DND-41 (cell line): Measurements from ENCODE around the gene CPXM2.

Experiments
- ATAC-seq: fragments of 200-7000 bp; cut with Tn5 transposase; 3 replicates; pipeline ENCODE4 v1.9.1; 2021; ENCODE audit warnings: low read depth; ENCODE audit not compliant: insufficient read depth
- DNase-seq: peaks from one replicate; pipeline ENCODE4 v3.0.0-alpha.2; 2020
- H2AFZ ChIP-seq: 2 replicates; pipeline ENCODE4 v1.6.0; 2012; ENCODE audit warnings: low read depth, low read length
- H3K27ac ChIP-seq: 2 replicates; pipeline ENCODE4 v1.5.1; 2012; ENCODE audit warnings: low read length, inconsistent platforms
- H3K27me3 ChIP-seq: fragments of 200-600 bp; sonication (generic); 2 replicates; pipeline ENCODE4 v1.6.0; 2012; ENCODE audit warnings: low read length, mild to moderate bottlenecking, inconsistent platforms; ENCODE audit not compliant: insufficient read depth, poor library complexity
- H3K36me3 ChIP-seq: 2 replicates; pipeline ENCODE4 v1.5.1; 2012; ENCODE audit warnings: low read length, inconsistent platforms; ENCODE audit not compliant: insufficient read depth
- H3K4me1 ChIP-seq: 2 replicates; pipeline ENCODE4 v1.5.1; 2012; ENCODE audit warnings: mild to moderate bottlenecking, low read length; ENCODE audit not compliant: insufficient read depth
- H3K4me2 ChIP-seq: 2 replicates; pipeline ENCODE4 v1.6.0; 2012; ENCODE audit warnings: mild to moderate bottlenecking, moderate library complexity, low read length, inconsistent platforms; ENCODE audit not compliant: insufficient read depth
- H3K4me3 ChIP-seq, 2 experiments: fragments of 200-600 bp in 1 of 2; shearing (Covaris generic) in 1 of 2; 2 replicates each; pipeline ENCODE4 v1.5.1; 2012 to 2016; ENCODE audit warnings: inconsistent platforms in 2 of 2, low read length in 2 of 2, mild to moderate bottlenecking in 2 of 2, low read depth in 1 of 2, moderate library complexity in 1 of 2
- H3K79me2 ChIP-seq: 2 replicates; pipeline ENCODE4 v1.6.0; 2012; ENCODE audit warnings: low read length, inconsistent platforms; ENCODE audit not compliant: insufficient read depth
- H3K9ac ChIP-seq: 2 replicates; pipeline ENCODE4 v1.6.0; 2012; ENCODE audit warnings: low read depth, mild to moderate bottlenecking, inconsistent platforms, low read length, moderate library complexity
- H3K9me3 ChIP-seq: 2 replicates; pipeline ENCODE4 v1.5.1; 2012; ENCODE audit warnings: low read length, moderate library complexity, mild to moderate bottlenecking, inconsistent platforms; ENCODE audit not compliant: insufficient read depth, severe bottlenecking
- H4K20me1 ChIP-seq: 2 replicates; pipeline ENCODE4 v1.6.0; 2012; ENCODE audit warnings: low read length; ENCODE audit not compliant: insufficient read depth
- EZH2 ChIP-seq: IDR thresholded peaks from 3 replicates; pipeline ENCODE4 v1.6.1; 2012; ENCODE audit warnings: borderline replicate concordance, low read depth, mild to moderate bottlenecking, moderate library complexity, low read length, inconsistent platforms; ENCODE audit not compliant: severe bottlenecking
- TF ChIP-seq, protein P1 (sequence below): IDR thresholded peaks from 2 replicates; pipeline ENCODE4 v1.5.1; 2012; ENCODE audit warnings: borderline replicate concordance, low read length, moderate library complexity, mild to moderate bottlenecking; ENCODE audit not compliant: poor library complexity, severe bottlenecking; ENCODE audit errors: extremely low read depth

CPXM2 gene

DNA sequence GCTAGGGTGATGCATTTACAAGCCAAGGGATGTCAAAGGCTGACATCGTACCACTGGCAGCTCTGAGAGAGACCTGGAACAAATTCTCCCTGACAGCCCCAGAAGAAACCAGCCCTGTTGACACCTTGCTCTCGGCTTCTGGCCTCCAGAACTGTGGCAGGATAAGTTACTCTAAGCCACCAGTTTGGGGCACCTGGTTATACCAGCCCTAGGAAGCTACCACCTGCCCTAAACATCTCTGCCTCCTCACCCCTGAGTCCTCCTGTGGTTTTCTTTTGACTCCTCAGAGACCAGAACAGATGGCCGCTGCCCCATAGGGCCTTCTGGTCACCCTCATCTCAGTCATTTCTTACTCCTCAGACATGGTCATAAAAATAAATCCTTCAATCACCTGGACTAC is 107.4 kb downstream of the CPXM2 start:
- Histone ChIP-seq H3K4me1 (no peaks in the 10 kb centered on the region), H3K27ac (no peak overlapping the region), H3K27me3 (peaks cover 39% of the 10 kb centered on the region), H3K9ac (no peak overlapping the region), H3K36me3 (no peaks in the 10 kb centered on the region), H4K20me1 (no peaks in the 10 kb centered on the region), H3K79me2 (no peaks in the 10 kb centered on the region), H3K4me3 (no peak overlapping the region), H3K9me3 (no peaks in the 10 kb centered on the region), H3K4me2 (no peak overlapping the region), H2AFZ (no peak overlapping the region)
- DNase-seq (no peak), ATAC-seq (no peak)
- TF ChIP-seq, protein P1, sequence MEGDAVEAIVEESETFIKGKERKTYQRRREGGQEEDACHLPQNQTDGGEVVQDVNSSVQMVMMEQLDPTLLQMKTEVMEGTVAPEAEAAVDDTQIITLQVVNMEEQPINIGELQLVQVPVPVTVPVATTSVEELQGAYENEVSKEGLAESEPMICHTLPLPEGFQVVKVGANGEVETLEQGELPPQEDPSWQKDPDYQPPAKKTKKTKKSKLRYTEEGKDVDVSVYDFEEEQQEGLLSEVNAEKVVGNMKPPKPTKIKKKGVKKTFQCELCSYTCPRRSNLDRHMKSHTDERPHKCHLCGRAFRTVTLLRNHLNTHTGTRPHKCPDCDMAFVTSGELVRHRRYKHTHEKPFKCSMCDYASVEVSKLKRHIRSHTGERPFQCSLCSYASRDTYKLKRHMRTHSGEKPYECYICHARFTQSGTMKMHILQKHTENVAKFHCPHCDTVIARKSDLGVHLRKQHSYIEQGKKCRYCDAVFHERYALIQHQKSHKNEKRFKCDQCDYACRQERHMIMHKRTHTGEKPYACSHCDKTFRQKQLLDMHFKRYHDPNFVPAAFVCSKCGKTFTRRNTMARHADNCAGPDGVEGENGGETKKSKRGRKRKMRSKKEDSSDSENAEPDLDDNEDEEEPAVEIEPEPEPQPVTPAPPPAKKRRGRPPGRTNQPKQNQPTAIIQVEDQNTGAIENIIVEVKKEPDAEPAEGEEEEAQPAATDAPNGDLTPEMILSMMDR, result no peak
- no peak for TF ChIP-seq EZH2

DNA sequence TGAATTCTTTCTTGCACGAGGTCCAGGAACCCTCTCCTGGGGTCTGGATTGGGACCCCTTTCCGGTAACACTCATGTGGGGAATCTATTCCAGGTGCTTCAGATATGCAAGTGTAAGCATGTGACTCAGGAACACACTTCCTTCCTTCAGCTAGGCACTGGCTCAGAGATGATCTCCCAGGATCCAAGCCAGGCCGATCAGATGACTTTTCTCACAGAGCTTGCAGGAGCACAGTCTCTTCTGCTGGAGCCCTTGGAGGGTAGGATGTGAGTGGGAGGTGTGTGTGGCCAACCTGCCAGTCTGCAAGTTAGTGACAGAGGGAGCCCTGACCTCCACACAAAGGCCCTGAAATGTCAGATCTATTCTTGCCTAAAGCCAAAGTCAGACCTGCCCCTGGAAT is 108.3 kb downstream of the CPXM2 start:
- Histone ChIP-seq H3K79me2 (no peaks in the 10 kb centered on the region), H3K36me3 (no peaks in the 10 kb centered on the region), H3K27me3 (peaks cover 48% of the 10 kb centered on the region), H3K9me3 (no peaks in the 10 kb centered on the region), H3K4me2 (no peak overlapping the region), H3K27ac (no peak overlapping the region), H3K9ac (no peak overlapping the region), H3K4me3 (no peak overlapping the region), H3K4me1 (no peaks in the 10 kb centered on the region), H2AFZ (no peak overlapping the region), H4K20me1 (no peaks in the 10 kb centered on the region)
- TF ChIP-seq, protein P1, result no peak
- no peak for TF ChIP-seq EZH2
- no peak for ATAC-seq
- no peak for DNase-seq

DNA sequence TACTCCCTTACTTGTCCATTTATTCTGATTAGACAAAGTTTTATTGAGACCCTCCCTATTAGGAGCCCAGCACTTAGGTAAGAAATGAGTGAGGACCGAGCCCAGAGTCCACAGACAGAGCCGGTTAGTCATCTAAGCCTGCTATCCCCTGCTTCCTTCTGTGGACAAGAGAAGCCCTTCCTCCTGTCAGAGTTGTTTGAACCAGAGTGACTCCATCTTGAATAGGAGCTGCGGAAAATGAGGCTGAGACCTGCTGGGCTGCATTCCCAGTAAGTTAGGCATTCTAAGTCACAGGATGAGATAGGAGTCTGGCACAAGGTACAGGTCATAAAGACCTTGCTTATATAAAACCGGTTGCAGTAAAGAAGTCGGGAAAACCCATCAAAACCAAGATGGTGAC is 109.1 kb downstream of the CPXM2 start:
- H3K9ac ChIP-seq, result no peak overlapping the region
- no peak overlapping the region for H3K4me2 ChIP-seq

More for the DNA sequence above, 109.1 kb downstream of the CPXM2 start:
- ATAC-seq (no peak), DNase-seq (no peak)
- H3K4me1 ChIP-seq, result no peaks in the 10 kb centered on the region
- no peaks in the 10 kb centered on the region for H3K36me3 ChIP-seq
- no peaks in the 10 kb centered on the region for H3K9me3 ChIP-seq
- peaks cover 55% of the 10 kb centered on the region for H3K27me3 ChIP-seq
- TF ChIP-seq, protein P1, result no peak
- no peak for TF ChIP-seq EZH2
- no peak overlapping the region for H3K4me3 ChIP-seq
- no peaks in the 10 kb centered on the region for H4K20me1 ChIP-seq
- H3K27ac ChIP-seq, result no peak overlapping the region
- no peaks in the 10 kb centered on the region for H3K79me2 ChIP-seq
- H2AFZ ChIP-seq, result no peak overlapping the region
